ENCODE data around the gene CADM3. TPM values are rescaled to one million over a fixed set of nuclear protein-coding genes. Genes with fewer than 3 reads are reported as not detected.

The CADM3 gene
- 0.12 to 0.26 TPM (median 0.21 TPM) in 5 replicates for total RNA-seq (2022; extraction: Qiagen RNA extraction)

GRCh38 chr1:159171254-159171687 is at the start of gene CADM3:
TSS of gene CADM3 (plus strand) at chr1:159171615. CDS start at chr1:159171766, 151 bp downstream.

GRCh38 chr1:159204161-159205141 is 33.0 kb downstream of the CADM3 start, which contains the start of gene ACKR1:
TSS of gene ACKR1 (plus strand) at chr1:159204875. CDS start at chr1:159204960, 85 bp downstream.

Other genes with a start within 250 kb of the CADM3 start
- gene PYHIN1, start 240.1 kb upstream of the CADM3 start, total RNA-seq (2022; extraction: Qiagen RNA extraction), result not detected in 5 replicates
- gene IFI16, start 161.7 kb upstream of the CADM3 start, total RNA-seq (2022; extraction: Qiagen RNA extraction), result 2.4 to 3.3 TPM (median 3.0 TPM) in 5 replicates
- not detected in 5 replicates for gene AIM2, start 94.8 kb upstream of the CADM3 start, total RNA-seq (2022; extraction: Qiagen RNA extraction)
- 0.05 to 0.20 TPM (median 0.07 TPM) in 3 of 5 replicates, not detected in the others for gene ACKR1, start 33.3 kb downstream of the CADM3 start, total RNA-seq (2022; extraction: Qiagen RNA extraction)
- 0.11 TPM in 1 of 5 replicates, not detected in the others for gene FCER1A, start 130.7 kb downstream of the CADM3 start, total RNA-seq (2022; extraction: Qiagen RNA extraction)

All from A549 treated with dexamethasone at 1 μM for 4 hours (cell line).